Brain microvascular endothelial cell (primary cell): ENCODE data around the gene CHKA.

Experiments used
- DNase-seq: peaks from one replicate; pipeline ENCODE4 v3.0.0-alpha.2; 2020
- H3K27ac ChIP-seq: fragments of 250-450 bp; sonication (Bioruptor Pico); 2 replicates; pipeline ENCODE4 v1.5.1; 2020; ENCODE audit warnings: mild to moderate bottlenecking, moderate library complexity
- H3K27me3 ChIP-seq: fragments of 250-450 bp; sonication (Bioruptor Pico); replicated peaks from 2 replicates; pipeline ENCODE4 v1.5.1; 2020; ENCODE audit warnings: mild to moderate bottlenecking
- H3K36me3 ChIP-seq: fragments of 250-450 bp; sonication (Bioruptor Pico); replicated peaks from 2 replicates; pipeline ENCODE4 v1.5.1; 2020; ENCODE audit warnings: mild to moderate bottlenecking
- H3K4me3 ChIP-seq: 2 replicates; pipeline ENCODE4 v1.5.1; 2011; ENCODE audit warnings: low read depth, mild to moderate bottlenecking, control low read depth, low read length, moderate library complexity
- CTCF ChIP-seq: IDR thresholded peaks from 2 replicates; pipeline ENCODE4 v1.5.1; 2011; ENCODE audit warnings: low read depth, mild to moderate bottlenecking, moderate library complexity, low read length, control low read depth, inconsistent platforms; ENCODE audit errors: missing control alignments
- in situ Hi-C: cut with HindIII; loops from 2 replicates; pipeline ENCODE4 v1.10.0; 2017; ENCODE audit warnings: low sequenced_read_pairs, low pct_ligation_motif_present

The CHKA gene

GRCh38 chr11:68121067-68121899 is at the start of gene CHKA:
Gene CHKA (minus strand): TSS chr11:68121388. CDS start chr11:68121177, 211 bp downstream.
- Histone ChIP-seq H3K27me3 (no peaks in the 10 kb centered on the region), H3K4me3 (peak within 1 kb of the TSS; percentile 61), H3K36me3 (no peaks in the 10 kb centered on the region), H3K27ac (peak within 1 kb of the TSS; percentile 61)
- in situ Hi-C loops: no loop called here
- no peak for TF ChIP-seq CTCF
- DNase-seq: peak; percentile 68

GRCh38 chr11:68169442-68169841 is 48.3 kb upstream of the CHKA start:
- no peak for DNase-seq
- Histone ChIP-seq H3K27me3 (no peaks in the 10 kb centered on the region), H3K4me3 (no peak overlapping the region), H3K27ac (no peak overlapping the region), H3K36me3 (peaks cover 72% of the 10 kb centered on the region)
- in situ Hi-C loops: no loop called here
- TF ChIP-seq CTCF: no peak

- Histone ChIP-seq H3K27ac (no peak overlapping the region), H3K36me3 (peaks cover 67% of the 10 kb centered on the region), H3K4me3 (no peak overlapping the region), H3K27me3 (no peaks in the 10 kb centered on the region)
- in situ Hi-C loops: no loop called here
- DNase-seq: no peak
- no peak for TF ChIP-seq CTCF
Measured at GRCh38 chr11:68168694-68169093, 47.5 kb upstream of the CHKA start.

- in situ Hi-C loops: no loop called here
- Histone ChIP-seq H3K27me3 (no peaks in the 10 kb centered on the region), H3K27ac (no peak overlapping the region), H3K36me3 (peaks cover 60% of the 10 kb centered on the region), H3K4me3 (no peak overlapping the region)
- DNase-seq: no peak
- TF ChIP-seq CTCF: no peak
Measured at GRCh38 chr11:68167474-68167873, 46.3 kb upstream of the CHKA start.

- no peak for DNase-seq
- no peak for TF ChIP-seq CTCF
- Histone ChIP-seq H3K4me3 (no peak overlapping the region), H3K27me3 (no peaks in the 10 kb centered on the region), H3K36me3 (peaks cover 60% of the 10 kb centered on the region), H3K27ac (no peak overlapping the region)
- in situ Hi-C loops: no loop called here
Measured at GRCh38 chr11:68166969-68167368, 45.8 kb upstream of the CHKA start.
